ENCODE measurements around the gene ZNF521. TPM values are rescaled to one million over a fixed set of nuclear protein-coding genes. Genes with fewer than 3 reads are reported as not detected.
A peak's percentile ranks its signal among the peaks of the same experiment; 100 is the strongest.

ZNF521 gene
- total and polyA plus RNA-seq, 2 experiments from 2014 or later, result 3.1 to 9.2 TPM

GRCh38 chr18:25335062-25335461 is 16.9 kb downstream of the ZNF521 start (continued):
- TF ChIP-seq REST (IDR thresholded peaks at IDR 0.05; ENCODE audit: unreplicated experiment), result no peak
- TF ChIP-seq EZH2 (IDR thresholded peaks at IDR 0.05; ENCODE audit: low read depth, unreplicated experiment), result no peak
- TF ChIP-seq JUNB (IDR thresholded peaks at IDR 0.05; ENCODE audit: unreplicated experiment), result no peak
- no peak for TF ChIP-seq NANOG (IDR thresholded peaks at IDR 0.05; ENCODE audit: borderline replicate concordance)
- no peak for TF ChIP-seq ZNF114 (CRISPR knock-in tag; IDR thresholded peaks at IDR 0.05)
- no peak for TF ChIP-seq CTCF (conservative IDR thresholded peaks at IDR 0.05; ENCODE audit: low read depth in 2 of 2)
- TF ChIP-seq POLR2AphosphoS5 (IDR thresholded peaks at IDR 0.05; ENCODE audit: low read depth), result no peak
- TF ChIP-seq ZNF331 (CRISPR knock-in tag; IDR thresholded peaks at IDR 0.05; ENCODE audit: low read depth), result no peak
- TF ChIP-seq CREB1 (CRISPR knock-in tag; IDR thresholded peaks at IDR 0.05; ENCODE audit: low read depth), result no peak

GRCh38 chr18:25334588-25334987 is 17.4 kb downstream of the ZNF521 start:
- no peak overlapping the region for H3K4me2 ChIP-seq
- no peak overlapping the region for H3K27ac Mint-ChIP-seq
- H3K36me3 Mint-ChIP-seq (ENCODE audit: low read depth), result no peaks in the 10 kb centered on the region
- H3K36me3 ChIP-seq (ENCODE audit: insufficient read depth), result no peaks in the 10 kb centered on the region
- DNase-seq (ENCODE audit: low spot score) (peak; percentile 44), ATAC-seq (peak; percentile 53)
- no peaks in the 10 kb centered on the region for H3K27me3 ChIP-seq (ENCODE audit: insufficient read depth)
- no peaks in the 10 kb centered on the region for H3F3A ChIP-seq (replicated peaks; ENCODE audit: low read depth)
- H3K9me3 Mint-ChIP-seq, result no peaks in the 10 kb centered on the region
- H3K4me1 Mint-ChIP-seq, result peaks cover 14% of the 10 kb centered on the region
- no peak overlapping the region for H3K4me3 ChIP-seq
- H3K9me2 ChIP-seq (ENCODE audit: insufficient read depth), result no peaks in the 10 kb centered on the region
- 0 out of 2 replicates have a peak, but pooled peaks cover 6% of the 10 kb centered on the region for H4K20me1 ChIP-seq (replicated peaks; ENCODE audit: insufficient read depth)
- H3K4me3 Mint-ChIP-seq, result no peak overlapping the region
- H3K4me1 ChIP-seq (ENCODE audit: insufficient read depth), result no peaks in the 10 kb centered on the region
- no peak overlapping the region for H3K27ac ChIP-seq (ENCODE audit: low read depth)
- TF ChIP-seq REST (IDR thresholded peaks at IDR 0.05; ENCODE audit: unreplicated experiment) (no peak), STAT1 (IDR thresholded peaks at IDR 0.05; ENCODE audit: unreplicated experiment) (no peak), CTCF (conservative IDR thresholded peaks at IDR 0.05; ENCODE audit: low read depth in 2 of 2) (peak in 1 of 2 experiments; percentile 51; a peak in 2 of 4 replicates)
- peaks cover 2% of the 10 kb centered on the region for H3K27me3 Mint-ChIP-seq (ENCODE audit: insufficient read depth, low read depth, poor library complexity)
- 0 out of 2 replicates have a peak, but pooled peaks cover 3% of the 10 kb centered on the region for H3K79me2 ChIP-seq (replicated peaks; ENCODE audit: insufficient read depth)
- H2AFZ ChIP-seq, result no peak overlapping the region

Measured in GM23338 (cell line).